HCT116 (cell line): ENCODE results near the gene WDR90. TPM values are rescaled to one million over a fixed set of nuclear protein-coding genes. Genes with fewer than 3 reads are reported as not detected.

Source experiments
- ATAC-seq: fragments of 200-7000 bp; cut with Tn5 transposase; 2 replicates; pipeline ENCODE4 v1.9.1; 2020; ENCODE audit warnings: mild to moderate bottlenecking, moderate library complexity
- BruUV-seq: library from RNA; stranded (reverse); fragments of 400-500 nt; replicated peaks from 2 replicates; lab custom pipeline; 2021; lab: Mats Ljungman, UMichigan
- CTCF ChIA-PET: fragments of 300-600 bp; sonication (Branson Sonifier 250); formaldehyde crosslinking; loops from one replicate; lab custom pipeline; 2021; ENCODE audit warnings: antibody characterized with exemption; lab: Charles Lee
- POLR2A ChIA-PET: fragments of 300-600, 350-600 bp; sonication (Branson Sonifier 250); formaldehyde crosslinking; loops from one replicate; lab custom pipeline; 2021; ENCODE audit warnings: antibody characterized with exemption; lab: Charles Lee
- RAD21 ChIA-PET, 2 experiments: fragments of 300-600 bp; sonication (Branson Sonifier 250); formaldehyde crosslinking; loops; one replicate each; lab custom pipeline; 2023; ENCODE audit warnings: low total read pairs in 2 of 2; ENCODE audit not compliant: uncharacterized antibody in 2 of 2, unreplicated experiment in 2 of 2, low non-redundant PET in 1 of 2; lab: Charles Lee
- DNase-seq: peaks from one replicate; pipeline ENCODE4 v3.0.0-alpha.2; 2010; ENCODE audit warnings: low read depth, low spot score
- H2AFZ ChIP-seq: fragments of 200-600 bp; shearing (Covaris generic), sonication (generic); 2 replicates; pipeline ENCODE4 v1.6.1; 2017; ENCODE audit warnings: low read depth, mixed run types, mixed read lengths, antibody characterized with exemption, low read length; ENCODE audit not compliant: poor library complexity, severe bottlenecking
- H3K27ac ChIP-seq: 2 replicates; pipeline ENCODE4 v1.5.1; 2012; ENCODE audit warnings: low read depth, low read length
- H3K27me3 ChIP-seq: fragments of 200-600 bp; sonication (generic); 2 replicates; pipeline ENCODE4 v1.6.1; 2016; ENCODE audit warnings: mixed run types, low read length, mixed read lengths; ENCODE audit not compliant: insufficient read depth
- H3K36me3 ChIP-seq, 2 experiments: fragments of 200-500 bp in 1 of 2; fragments of 200-600 bp in 1 of 2; sonication (Bioruptor generic) in 1 of 2; sonication (generic) in 1 of 2; 2 replicates each; pipeline versions ENCODE4 v1.5.1 to v1.6.1; 2014 to 2016; ENCODE audit warnings: low read length in 2 of 2, inconsistent platforms in 1 of 2, mixed read lengths in 1 of 2, mixed run types in 1 of 2; ENCODE audit not compliant: insufficient read depth in 2 of 2, control insufficient read depth in 1 of 2
- H3K4me1 ChIP-seq, 2 experiments: fragments of 200-600 bp in 1 of 2; sonication (generic) in 1 of 2; 2 replicates each; pipeline versions ENCODE4 v1.5.1 to v1.6.1; 2012 to 2017; ENCODE audit warnings: low read length in 2 of 2, inconsistent platforms in 1 of 2, mild to moderate bottlenecking in 1 of 2, mixed read lengths in 1 of 2, mixed run types in 1 of 2, moderate library complexity in 1 of 2; ENCODE audit not compliant: insufficient read depth in 2 of 2, control insufficient read depth in 1 of 2
- H3K4me2 ChIP-seq: fragments of 200-600 bp; sonication (generic); 2 replicates; pipeline ENCODE4 v1.6.1; 2017; ENCODE audit warnings: mixed run types, low read length, mixed read lengths
- H3K4me3 ChIP-seq, 2 experiments: fragments of 200-600 bp in 1 of 2; sonication (generic) in 1 of 2; replicated peaks in 1 of 2; 2 replicates each; pipeline ENCODE4 v1.5.1; 2011 to 2016; ENCODE audit warnings: low read length in 2 of 2, control low read depth in 1 of 2, low read depth in 1 of 2, mild to moderate bottlenecking in 1 of 2, mixed read lengths in 1 of 2, mixed run types in 1 of 2
- H3K79me2 ChIP-seq: fragments of 200-600 bp; sonication (generic); 2 replicates; pipeline ENCODE4 v1.6.1; 2017; ENCODE audit warnings: mild to moderate bottlenecking, mixed run types, low read length, moderate library complexity, mixed read lengths; ENCODE audit not compliant: insufficient read depth
- H3K9ac ChIP-seq: fragments of 200-600 bp; sonication (generic); 2 replicates; pipeline ENCODE4 v1.6.1; 2016; ENCODE audit warnings: low read length, mixed read lengths
- H3K9me2 ChIP-seq: fragments of 200-600 bp; sonication (generic), shearing (Covaris generic); 2 replicates; pipeline ENCODE4 v1.6.1; 2017; ENCODE audit warnings: mixed run types, mild to moderate bottlenecking, moderate library complexity; ENCODE audit not compliant: insufficient read depth
- H3K9me3 ChIP-seq, 2 experiments: fragments of 200-500 bp in 1 of 2; fragments of 200-600 bp in 1 of 2; sonication (Bioruptor generic) in 1 of 2; sonication (generic) in 1 of 2; 2 replicates each; pipeline ENCODE4 v1.6.1; 2014 to 2017; ENCODE audit warnings: low read length in 2 of 2, mixed read lengths in 2 of 2, inconsistent platforms in 1 of 2, low read depth in 1 of 2, mild to moderate bottlenecking in 1 of 2, mixed run types in 1 of 2, moderate library complexity in 1 of 2; ENCODE audit not compliant: control insufficient read depth in 1 of 2, insufficient read depth in 1 of 2
- H4K20me1 ChIP-seq: fragments of 200-600 bp; sonication (generic), shearing (Covaris generic); 2 replicates; pipeline ENCODE4 v1.6.1; 2017; ENCODE audit warnings: mixed run types, mild to moderate bottlenecking, moderate library complexity; ENCODE audit not compliant: insufficient read depth
- CEBPB ChIP-seq: IDR thresholded peaks from 2 replicates; pipeline ENCODE4 v1.6.1; 2012; ENCODE audit warnings: low read depth
- EGR1 ChIP-seq: IDR thresholded peaks from 2 replicates; pipeline ENCODE4 v1.6.1; 2012; ENCODE audit warnings: low read depth
- RAD21 ChIP-seq: IDR thresholded peaks from 2 replicates; pipeline ENCODE4 v1.6.1; 2012; ENCODE audit warnings: low read depth, mild to moderate bottlenecking
- ZFX ChIP-seq: fragments of 450-650 bp; IDR thresholded peaks from 2 replicates; pipeline ENCODE4 v1.6.1; 2017
- intact Hi-C: fragments of 100-400 bp; cut with micrococcal nuclease; formaldehyde crosslinking; loops from 2 replicates; pipeline ENCODE4 v1.10.0; 2022
- total RNA-seq: library from RNA; stranded (reverse); gene quantifications from one replicate; pipeline ENCODE4 v1.2.1, GENCODE V29; 2021; ENCODE audit not compliant: unreplicated experiment

The WDR90 gene
- total RNA-seq, 1 experiment from 2014 or later = 73.7 TPM

DNA sequence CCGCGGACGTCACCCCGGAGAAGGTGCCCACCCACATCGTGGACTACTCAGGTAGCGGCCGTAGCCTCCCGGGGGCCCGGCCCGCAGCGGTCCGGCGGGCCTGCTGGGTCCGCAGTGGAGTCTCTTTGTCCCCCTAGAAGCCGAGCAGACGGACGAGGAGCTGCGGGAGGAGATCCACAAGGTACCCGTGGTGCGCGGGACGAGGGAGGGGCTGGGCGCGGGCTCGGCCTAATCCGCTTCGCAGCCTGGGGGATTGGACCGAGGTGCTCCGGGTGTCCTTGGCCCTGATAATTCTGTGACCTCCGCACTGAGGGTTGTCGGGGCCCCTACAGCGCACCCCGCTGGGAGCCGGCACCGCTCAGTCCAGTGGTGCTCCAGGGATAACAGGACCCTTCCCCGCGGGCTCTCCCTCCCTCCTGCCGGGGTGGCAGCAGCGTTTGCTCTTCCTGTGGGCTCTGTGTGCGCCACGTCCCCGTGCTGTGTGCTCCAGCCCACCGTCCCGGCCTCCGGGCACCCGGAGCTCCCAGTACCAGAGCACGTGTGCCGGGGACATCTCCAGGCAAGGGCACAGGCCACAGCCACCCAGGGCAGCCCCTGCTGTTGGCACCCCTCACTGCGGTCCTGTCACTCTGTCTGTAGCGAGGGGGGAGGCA is 19.5 kb downstream of the WDR90 start:
- TSS peak; percentile 31 for BruUV-seq
- RAD21 ChIA-PET = interaction anchor here in 1 of 2 experiments (0.6 kb wide), 1 partner anchor 84 kb away, joined by 5 read pairs; no protein-coding TSS in a partner anchor

GRCh38 chr16:669666-670065 is 20.5 kb downstream of the WDR90 start:
- no TSS peak for BruUV-seq

More for the DNA sequence above, 19.5 kb downstream of the WDR90 start:
- H3K36me3 ChIP-seq = peaks cover 0 to 4% of the 10 kb centered on the region in 2 experiments; a peak in 1 of 4 replicates
- H3K4me2 ChIP-seq = peak overlapping the region; percentile 74
- H3K9ac ChIP-seq = peak overlapping the region; percentile 80
- H3K79me2 ChIP-seq = peaks cover 26% of the 10 kb centered on the region
- intact Hi-C loops = no loop called here
- ATAC-seq (peak; percentile 8; the same call in 1 of the 2 replicates), DNase-seq (no peak)
- H3K9me2 ChIP-seq = no peaks in the 10 kb centered on the region
- no peak overlapping the region for H2AFZ ChIP-seq
- peak overlapping the region; percentile 78 for H3K27ac ChIP-seq
- no peaks in the 10 kb centered on the region for H4K20me1 ChIP-seq
- ChIA-PET CTCF (no interaction called here), POLR2A (no interaction called here)
- H3K27me3 ChIP-seq = no peaks in the 10 kb centered on the region
- H3K4me3 ChIP-seq = peak overlapping the region; percentile 66 to 72
- TF ChIP-seq CEBPB (no peak), ZFX (peak; percentile 33; the same call in 1 of the 2 replicates)
- H3K4me1 ChIP-seq = peaks cover 0 to 10% of the 10 kb centered on the region in 2 experiments; a peak in 1 of 4 replicates
- H3K9me3 ChIP-seq = no peaks in the 10 kb centered on the region

More at GRCh38 chr16:669666-670065, 20.5 kb downstream of the WDR90 start:
- intact Hi-C loops = no loop called here
- TF ChIP-seq EGR1 (no peak), RAD21 (no peak)
- H3K4me2 ChIP-seq = peak overlapping the region; percentile 74
- no peak overlapping the region for H2AFZ ChIP-seq
- no peaks in the 10 kb centered on the region for H4K20me1 ChIP-seq
- POLR2A ChIA-PET = no interaction called here
- ATAC-seq (no peak), DNase-seq (no peak)
- H3K9me2 ChIP-seq = no peaks in the 10 kb centered on the region
- H3K36me3 ChIP-seq = peaks cover 0 to 4% of the 10 kb centered on the region in 2 experiments; a peak in 1 of 4 replicates
- CTCF ChIA-PET = no interaction called here
- H3K9ac ChIP-seq = no peak overlapping the region
- RAD21 ChIA-PET = no interaction called here
- H3K4me3 ChIP-seq = peak overlapping the region; percentile 66 to 72; a peak in 1 of 4 replicates
- peaks cover 26% of the 10 kb centered on the region for H3K79me2 ChIP-seq
- peaks cover 0 to 10% of the 10 kb centered on the region in 2 experiments; a peak in 1 of 4 replicates for H3K4me1 ChIP-seq
- no peak overlapping the region; the same call in 1 of the 2 replicates for H3K27ac ChIP-seq
- no peaks in the 10 kb centered on the region for H3K27me3 ChIP-seq
- H3K9me3 ChIP-seq = no peaks in the 10 kb centered on the region
